ENCODE results near the gene NT5M.

NT5M gene

GRCh38 chr17:17304521-17304985 lies 1.4 kb downstream of the NT5M start:
- Histone ChIP-seq H3K9me3 (ENCODE audit: control insufficient read depth, low read length) (no peaks in the 10 kb centered on the region), H3K9ac (ENCODE audit: low read length) (no peak overlapping the region)
- no peak for DNase-seq (ENCODE audit: low read depth)

GRCh38 chr17:17305281-17305801 lies 2.2 kb downstream of the NT5M start:
- no peak overlapping the region for H3K4me3 ChIP-seq (ENCODE audit: low read length)
- no peaks in the 10 kb centered on the region for H3K36me3 ChIP-seq (ENCODE audit: control insufficient read depth, insufficient read depth, low read length, severe bottlenecking)
- no peaks in the 10 kb centered on the region for H3K27me3 ChIP-seq (replicated peaks; ENCODE audit: control insufficient read depth, insufficient read depth, low read length)
- H3K9ac ChIP-seq (ENCODE audit: low read length), result no peak overlapping the region
- H3K4me1 ChIP-seq (ENCODE audit: control insufficient read depth, insufficient read depth, low read length), result peaks cover 3% of the 10 kb centered on the region
- no peak for DNase-seq (ENCODE audit: low read depth)
- no peaks in the 10 kb centered on the region for H3K9me3 ChIP-seq (ENCODE audit: control insufficient read depth, low read length)

More at GRCh38 chr17:17304521-17304985, 1.4 kb downstream of the NT5M start:
- no peak overlapping the region for H3K4me3 ChIP-seq (ENCODE audit: low read length)
- peaks cover 3% of the 10 kb centered on the region for H3K4me1 ChIP-seq (ENCODE audit: control insufficient read depth, insufficient read depth, low read length)
- no peaks in the 10 kb centered on the region for H3K36me3 ChIP-seq (ENCODE audit: control insufficient read depth, insufficient read depth, low read length, severe bottlenecking)
- no peaks in the 10 kb centered on the region for H3K27me3 ChIP-seq (replicated peaks; ENCODE audit: control insufficient read depth, insufficient read depth, low read length)

- DNase-seq (ENCODE audit: low read depth), result no peak
- H3K4me3 ChIP-seq (ENCODE audit: low read length), result no peak overlapping the region
- H3K4me1 ChIP-seq (ENCODE audit: control insufficient read depth, insufficient read depth, low read length), result no peaks in the 10 kb centered on the region
- H3K9ac ChIP-seq (ENCODE audit: low read length), result no peak overlapping the region
- H3K9me3 ChIP-seq (ENCODE audit: control insufficient read depth, low read length), result no peaks in the 10 kb centered on the region
- no peaks in the 10 kb centered on the region for H3K27me3 ChIP-seq (replicated peaks; ENCODE audit: control insufficient read depth, insufficient read depth, low read length)
- no peaks in the 10 kb centered on the region for H3K36me3 ChIP-seq (ENCODE audit: control insufficient read depth, insufficient read depth, low read length, severe bottlenecking)
Observed at GRCh38 chr17:17309356-17309755, 6.2 kb downstream of the NT5M start.

- Histone ChIP-seq H3K4me1 (ENCODE audit: control insufficient read depth, insufficient read depth, low read length) (no peaks in the 10 kb centered on the region), H3K9ac (ENCODE audit: low read length) (no peak overlapping the region), H3K9me3 (ENCODE audit: control insufficient read depth, low read length) (no peaks in the 10 kb centered on the region), H3K27me3 (replicated peaks; ENCODE audit: control insufficient read depth, insufficient read depth, low read length) (no peaks in the 10 kb centered on the region), H3K36me3 (ENCODE audit: control insufficient read depth, insufficient read depth, low read length, severe bottlenecking) (no peaks in the 10 kb centered on the region), H3K4me3 (ENCODE audit: low read length) (no peak overlapping the region)
- DNase-seq (ENCODE audit: low read depth), result no peak
Observed at GRCh38 chr17:17313350-17313991, 10.3 kb downstream of the NT5M start.

- no peaks in the 10 kb centered on the region for H3K9me3 ChIP-seq (ENCODE audit: control insufficient read depth, low read length)
- H3K9ac ChIP-seq (ENCODE audit: low read length), result no peak overlapping the region
- no peaks in the 10 kb centered on the region for H3K27me3 ChIP-seq (replicated peaks; ENCODE audit: control insufficient read depth, insufficient read depth, low read length)
- H3K4me1 ChIP-seq (ENCODE audit: control insufficient read depth, insufficient read depth, low read length), result no peaks in the 10 kb centered on the region
- no peak for DNase-seq (ENCODE audit: low read depth)
- H3K4me3 ChIP-seq (ENCODE audit: low read length), result no peak overlapping the region
- H3K36me3 ChIP-seq (ENCODE audit: control insufficient read depth, insufficient read depth, low read length, severe bottlenecking), result no peaks in the 10 kb centered on the region
Observed at GRCh38 chr17:17314501-17315071, 11.4 kb downstream of the NT5M start.

- H3K9ac ChIP-seq (ENCODE audit: low read length), result no peak overlapping the region
- no peaks in the 10 kb centered on the region for H3K36me3 ChIP-seq (ENCODE audit: control insufficient read depth, insufficient read depth, low read length, severe bottlenecking)
- no peak for DNase-seq (ENCODE audit: low read depth)
- H3K4me3 ChIP-seq (ENCODE audit: low read length), result no peak overlapping the region
- no peaks in the 10 kb centered on the region for H3K9me3 ChIP-seq (ENCODE audit: control insufficient read depth, low read length)
- H3K4me1 ChIP-seq (ENCODE audit: control insufficient read depth, insufficient read depth, low read length), result no peaks in the 10 kb centered on the region
- no peaks in the 10 kb centered on the region for H3K27me3 ChIP-seq (replicated peaks; ENCODE audit: control insufficient read depth, insufficient read depth, low read length)
Observed at GRCh38 chr17:17315142-17315821, 12.1 kb downstream of the NT5M start.

GRCh38 chr17:17320188-17320910 lies 17.2 kb downstream of the NT5M start:
- H3K9ac ChIP-seq (ENCODE audit: low read length), result no peak overlapping the region
- H3K4me1 ChIP-seq (ENCODE audit: control insufficient read depth, insufficient read depth, low read length), result no peaks in the 10 kb centered on the region
- no peak overlapping the region for H3K4me3 ChIP-seq (ENCODE audit: low read length)
- no peak for DNase-seq (ENCODE audit: low read depth)
- no peaks in the 10 kb centered on the region for H3K36me3 ChIP-seq (ENCODE audit: control insufficient read depth, insufficient read depth, low read length, severe bottlenecking)
- no peaks in the 10 kb centered on the region for H3K27me3 ChIP-seq (replicated peaks; ENCODE audit: control insufficient read depth, insufficient read depth, low read length)
- no peaks in the 10 kb centered on the region for H3K9me3 ChIP-seq (ENCODE audit: control insufficient read depth, low read length)

- DNase-seq (ENCODE audit: low read depth), result no peak
- no peak overlapping the region for H3K4me3 ChIP-seq (ENCODE audit: low read length)
- no peak overlapping the region for H3K9ac ChIP-seq (ENCODE audit: low read length)
- H3K4me1 ChIP-seq (ENCODE audit: control insufficient read depth, insufficient read depth, low read length), result no peaks in the 10 kb centered on the region
- H3K27me3 ChIP-seq (replicated peaks; ENCODE audit: control insufficient read depth, insufficient read depth, low read length), result no peaks in the 10 kb centered on the region
- H3K36me3 ChIP-seq (ENCODE audit: control insufficient read depth, insufficient read depth, low read length, severe bottlenecking), result no peaks in the 10 kb centered on the region
- H3K9me3 ChIP-seq (ENCODE audit: control insufficient read depth, low read length), result no peaks in the 10 kb centered on the region
Observed at GRCh38 chr17:17320911-17321220, 17.7 kb downstream of the NT5M start.

GRCh38 chr17:17321356-17322025 lies 18.3 kb downstream of the NT5M start:
- DNase-seq (ENCODE audit: low read depth), result no peak
- no peaks in the 10 kb centered on the region for H3K4me1 ChIP-seq (ENCODE audit: control insufficient read depth, insufficient read depth, low read length)

GRCh38 chr17:17322516-17323510 lies 19.6 kb downstream of the NT5M start:
- no peak overlapping the region for H3K9ac ChIP-seq (ENCODE audit: low read length)
- H3K27me3 ChIP-seq (replicated peaks; ENCODE audit: control insufficient read depth, insufficient read depth, low read length), result no peaks in the 10 kb centered on the region
- H3K4me1 ChIP-seq (ENCODE audit: control insufficient read depth, insufficient read depth, low read length), result no peaks in the 10 kb centered on the region
- DNase-seq (ENCODE audit: low read depth), result no peak
- no peaks in the 10 kb centered on the region for H3K36me3 ChIP-seq (ENCODE audit: control insufficient read depth, insufficient read depth, low read length, severe bottlenecking)
- H3K9me3 ChIP-seq (ENCODE audit: control insufficient read depth, low read length), result no peaks in the 10 kb centered on the region
- no peak overlapping the region for H3K4me3 ChIP-seq (ENCODE audit: low read length)

More at GRCh38 chr17:17321356-17322025, 18.3 kb downstream of the NT5M start:
- no peak overlapping the region for H3K4me3 ChIP-seq (ENCODE audit: low read length)
- no peaks in the 10 kb centered on the region for H3K36me3 ChIP-seq (ENCODE audit: control insufficient read depth, insufficient read depth, low read length, severe bottlenecking)
- H3K9me3 ChIP-seq (ENCODE audit: control insufficient read depth, low read length), result no peaks in the 10 kb centered on the region
- no peaks in the 10 kb centered on the region for H3K27me3 ChIP-seq (replicated peaks; ENCODE audit: control insufficient read depth, insufficient read depth, low read length)
- H3K9ac ChIP-seq (ENCODE audit: low read length), result no peak overlapping the region

Data from adipocyte (in vitro differentiated cells).